Measurements from ENCODE around the gene KANSL3.
"Not testable (repeated sequence)": the region's sequence is repeated elsewhere in the genome, so short reads cannot be mapped to it uniquely, and the experiment has no call there.

KANSL3 gene

GRCh38 chr2:96601382-96602292, 36.5 kb downstream of the KANSL3 start:
- DNase-seq = no peak

GRCh38 chr2:96599941-96600340, 38.2 kb downstream of the KANSL3 start:
- DNase-seq = no peak

GRCh38 chr2:96596596-96596995, 41.5 kb downstream of the KANSL3 start:
- DNase-seq = no peak

- no peak for DNase-seq
Observed at GRCh38 chr2:96594691-96595152, 43.4 kb downstream of the KANSL3 start.

- no peak for DNase-seq
Observed at GRCh38 chr2:96594282-96594681, 43.8 kb downstream of the KANSL3 start.

GRCh38 chr2:96591494-96591893, 46.6 kb downstream of the KANSL3 start:
- no peak for DNase-seq

GRCh38 chr2:96591054-96591453, 47.1 kb downstream of the KANSL3 start:
- no peak for DNase-seq

GRCh38 chr2:96587843-96588242, 50.3 kb downstream of the KANSL3 start:
- DNase-seq = no peak

- no peak for DNase-seq
Observed at GRCh38 chr2:96584017-96584416, 54.1 kb downstream of the KANSL3 start.

GRCh38 chr2:96580771-96581170, 57.3 kb downstream of the KANSL3 start:
- no peak for DNase-seq

GRCh38 chr2:96579422-96579821, 58.7 kb downstream of the KANSL3 start:
- DNase-seq = no peak

GRCh38 chr2:96578731-96579130, 59.4 kb downstream of the KANSL3 start:
- DNase-seq = no peak

GRCh38 chr2:96577501-96577900, 60.6 kb downstream of the KANSL3 start:
- no peak for DNase-seq

GRCh38 chr2:96575785-96576456, 62.2 kb downstream of the KANSL3 start:
- no peak for DNase-seq

- no peak for DNase-seq
Observed at GRCh38 chr2:96574364-96574763, 63.7 kb downstream of the KANSL3 start.

GRCh38 chr2:96568094-96568493, 70.0 kb downstream of the KANSL3 start:
- no peak for DNase-seq

GRCh38 chr2:96565111-96565510, 73.0 kb downstream of the KANSL3 start:
- DNase-seq = no peak

- no peak for DNase-seq
Observed at GRCh38 chr2:96564563-96564962, 73.5 kb downstream of the KANSL3 start.

- no peak for DNase-seq
Observed at GRCh38 chr2:96564026-96564425, 74.1 kb downstream of the KANSL3 start.

GRCh38 chr2:96558485-96558884, 79.6 kb downstream of the KANSL3 start:
- no peak for DNase-seq

GRCh38 chr2:96558061-96558460, 80.1 kb downstream of the KANSL3 start:
- DNase-seq = no peak

- DNase-seq = not testable (repeated sequence)
Observed at GRCh38 chr2:96557421-96557820, 80.7 kb downstream of the KANSL3 start.

GRCh38 chr2:96556441-96557330, 81.4 kb downstream of the KANSL3 start:
- DNase-seq = no peak
